ENCODE data around the gene RASSF7.

Gene RASSF7

GRCh38 chr11:556662-557256 lies 4.0 kb upstream of the RASSF7 start (continued):
- TF ChIP-seq CSRNP3 (CRISPR knock-in tag; IDR thresholded peaks at IDR 0.05): no peak
- TF ChIP-seq ESRRG (CRISPR knock-in tag; IDR thresholded peaks at IDR 0.05): no peak
- no peak for TF ChIP-seq BACH2 (CRISPR knock-in tag; IDR thresholded peaks at IDR 0.05; ENCODE audit: borderline replicate concordance)
- no peak for TF ChIP-seq ZC3H10 (CRISPR knock-in tag; IDR thresholded peaks at IDR 0.05)
- TF ChIP-seq ZNF8 (CRISPR knock-in tag; IDR thresholded peaks at IDR 0.05): no peak

GRCh38 chr11:557328-558132 lies 3.2 kb upstream of the RASSF7 start:
- ATAC-seq: no peak

GRCh38 chr11:558503-558902 lies 2.3 kb upstream of the RASSF7 start:
- no peak for ATAC-seq
- TF ChIP-seq ZNF565 (CRISPR knock-in tag; conservative IDR thresholded peaks at IDR 0.05; ENCODE audit: low read depth): no peak
- no peak for TF ChIP-seq TSHZ2 (CRISPR knock-in tag; IDR thresholded peaks at IDR 0.05)
- no peak for TF ChIP-seq ZFP30 (CRISPR knock-in tag; IDR thresholded peaks at IDR 0.05)
- TF ChIP-seq ZNF8 (CRISPR knock-in tag; IDR thresholded peaks at IDR 0.05): no peak
- TF ChIP-seq BACH2 (CRISPR knock-in tag; IDR thresholded peaks at IDR 0.05; ENCODE audit: borderline replicate concordance): no peak
- no peak for TF ChIP-seq ZNF70 (CRISPR knock-in tag; IDR thresholded peaks at IDR 0.05)
- no peak for TF ChIP-seq OSR1 (CRISPR knock-in tag; IDR thresholded peaks at IDR 0.05)

More at GRCh38 chr11:557328-558132, 3.2 kb upstream of the RASSF7 start:
- TF ChIP-seq PATZ1 (CRISPR knock-in tag; IDR thresholded peaks at IDR 0.05; ENCODE audit: borderline replicate concordance) (no peak), CREB5 (CRISPR knock-in tag; IDR thresholded peaks at IDR 0.05; ENCODE audit: low read depth) (no peak), TCF4 (CRISPR knock-in tag; IDR thresholded peaks at IDR 0.05; ENCODE audit: borderline replicate concordance) (no peak), ZFP3 (CRISPR knock-in tag; IDR thresholded peaks at IDR 0.05) (no peak), ZFP30 (CRISPR knock-in tag; IDR thresholded peaks at IDR 0.05) (no peak)

- ATAC-seq: no peak
- no peak for TF ChIP-seq GLIS3 (CRISPR knock-in tag; IDR thresholded peaks at IDR 0.05)
- TF ChIP-seq ZFP30 (CRISPR knock-in tag; IDR thresholded peaks at IDR 0.05): no peak
- TF ChIP-seq RARB (CRISPR knock-in tag; IDR thresholded peaks at IDR 0.05): no peak
- no peak for TF ChIP-seq PPARA (CRISPR knock-in tag; IDR thresholded peaks at IDR 0.05; ENCODE audit: borderline replicate concordance)
- no peak for TF ChIP-seq ZNF70 (CRISPR knock-in tag; IDR thresholded peaks at IDR 0.05)
- no peak for TF ChIP-seq CSRNP3 (CRISPR knock-in tag; IDR thresholded peaks at IDR 0.05)
- TF ChIP-seq ZFP3 (CRISPR knock-in tag; IDR thresholded peaks at IDR 0.05): no peak
- TF ChIP-seq ZC3H10 (CRISPR knock-in tag; IDR thresholded peaks at IDR 0.05): no peak
- no peak for TF ChIP-seq PATZ1 (CRISPR knock-in tag; IDR thresholded peaks at IDR 0.05; ENCODE audit: borderline replicate concordance)
- no peak for TF ChIP-seq OSR1 (CRISPR knock-in tag; IDR thresholded peaks at IDR 0.05)
- no peak for TF ChIP-seq ARNTL (CRISPR knock-in tag; IDR thresholded peaks at IDR 0.05; ENCODE audit: borderline replicate concordance, low read depth)
- TF ChIP-seq CREB5 (CRISPR knock-in tag; IDR thresholded peaks at IDR 0.05; ENCODE audit: low read depth): no peak
- no peak for TF ChIP-seq ZNF8 (CRISPR knock-in tag; IDR thresholded peaks at IDR 0.05)
These were observed 1.6 kb upstream of the RASSF7 start for GRCh38 chr11:559020-559620.

Data from SK-N-SH treated with all-trans-retinoic acid at 6 μM for 48 hours (cell line).